Esophagus squamous epithelium (tissue), 4 donors: ENCODE measurements around the gene TMOD1.

Source experiments
- POLR2A ChIP-seq, 4 donors: fragments of 450-650 bp; IDR thresholded peaks; one replicate each; pipeline ENCODE4 v1.6.1; 2017; ENCODE audit warnings: antibody characterized with exemption in 4 of 4, mild to moderate bottlenecking in 4 of 4, moderate library complexity in 3 of 4
- TF ChIP-seq, protein P1 (sequence below), 6 experiments: fragments of 450-650 bp in 4 of 6; fragments of 200-600 bp in 2 of 6; sonication (generic) in 2 of 6; IDR thresholded peaks; one replicate each; pipeline ENCODE4 v1.5.1; 2016 to 2019; ENCODE audit warnings: antibody characterized with exemption in 6 of 6, mild to moderate bottlenecking in 4 of 6, moderate library complexity in 4 of 6

DNA sequence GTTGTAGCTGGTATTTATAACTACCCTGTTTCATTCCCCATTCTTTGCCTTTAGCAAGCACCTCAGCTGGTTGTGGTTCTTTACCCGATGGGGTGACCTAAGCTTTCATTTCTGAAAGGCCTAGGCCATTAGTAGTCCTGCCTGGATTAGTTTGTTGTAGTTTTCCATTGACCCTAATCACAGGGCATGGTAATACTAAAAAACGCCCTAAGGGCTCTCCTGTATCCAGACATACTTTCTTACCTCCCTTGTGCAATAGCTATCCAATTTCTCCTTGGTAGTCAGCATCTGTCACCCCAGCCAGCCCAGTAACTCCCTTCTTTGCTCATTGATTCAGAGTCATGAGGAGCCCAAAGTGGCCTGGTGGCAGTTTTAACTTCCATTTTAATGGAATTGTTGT is 24.0 kb downstream of the TMOD1 start:
- TF ChIP-seq, protein P1, sequence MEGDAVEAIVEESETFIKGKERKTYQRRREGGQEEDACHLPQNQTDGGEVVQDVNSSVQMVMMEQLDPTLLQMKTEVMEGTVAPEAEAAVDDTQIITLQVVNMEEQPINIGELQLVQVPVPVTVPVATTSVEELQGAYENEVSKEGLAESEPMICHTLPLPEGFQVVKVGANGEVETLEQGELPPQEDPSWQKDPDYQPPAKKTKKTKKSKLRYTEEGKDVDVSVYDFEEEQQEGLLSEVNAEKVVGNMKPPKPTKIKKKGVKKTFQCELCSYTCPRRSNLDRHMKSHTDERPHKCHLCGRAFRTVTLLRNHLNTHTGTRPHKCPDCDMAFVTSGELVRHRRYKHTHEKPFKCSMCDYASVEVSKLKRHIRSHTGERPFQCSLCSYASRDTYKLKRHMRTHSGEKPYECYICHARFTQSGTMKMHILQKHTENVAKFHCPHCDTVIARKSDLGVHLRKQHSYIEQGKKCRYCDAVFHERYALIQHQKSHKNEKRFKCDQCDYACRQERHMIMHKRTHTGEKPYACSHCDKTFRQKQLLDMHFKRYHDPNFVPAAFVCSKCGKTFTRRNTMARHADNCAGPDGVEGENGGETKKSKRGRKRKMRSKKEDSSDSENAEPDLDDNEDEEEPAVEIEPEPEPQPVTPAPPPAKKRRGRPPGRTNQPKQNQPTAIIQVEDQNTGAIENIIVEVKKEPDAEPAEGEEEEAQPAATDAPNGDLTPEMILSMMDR (IDR thresholded peaks at IDR 0.05), result no peak
- no peak for TF ChIP-seq POLR2A (IDR thresholded peaks at IDR 0.05)
